PC-3 (cell line): ENCODE results near the gene RAET1E. TPM values are rescaled to one million over a fixed set of nuclear protein-coding genes. Genes with fewer than 3 reads are reported as not detected.
"Not testable (repeated sequence)": the region's sequence is repeated elsewhere in the genome, so short reads cannot be mapped to it uniquely, and the experiment has no call there.

Source experiments
- ATAC-seq: fragments of 200-7000 bp; cut with Tn5 transposase; 2 replicates; pipeline ENCODE4 v1.9.1; 2020; ENCODE audit warnings: mild to moderate bottlenecking, moderate library complexity
- Bru-seq: library from RNA; stranded (reverse); fragments of 400-500 nt; gene quantifications from one replicate; lab custom pipeline; 2021; lab: Mats Ljungman, UMichigan
- BruChase-seq, 2 experiments: library from RNA; stranded (reverse); fragments of 400-500 nt; gene quantifications; one replicate each; lab custom pipeline; 2021; lab: Mats Ljungman, UMichigan
- BruUV-seq: library from RNA; stranded (reverse); fragments of 400-500 nt; replicated peaks from 2 replicates; lab custom pipeline; 2021; lab: Mats Ljungman, UMichigan
- CTCF ChIA-PET: fragments of 300-600 bp; sonication (Branson Sonifier 250); formaldehyde crosslinking; loops from one replicate; lab custom pipeline; 2022; ENCODE audit warnings: antibody characterized with exemption; lab: Charles Lee
- POLR2A ChIA-PET: fragments of 300-600 bp; sonication (Branson Sonifier 250); formaldehyde crosslinking; loops from one replicate; lab custom pipeline; 2022; ENCODE audit warnings: antibody characterized with exemption; ENCODE audit not compliant: unreplicated experiment; lab: Charles Lee
- DNase-seq: peaks from one replicate; pipeline ENCODE4 v3.0.0-alpha.2; 2015
- H2AFZ ChIP-seq: fragments of 300-600 bp; sonication (generic); 2 replicates; pipeline ENCODE4 v1.6.0; 2016; ENCODE audit warnings: antibody characterized with exemption, low read length
- H3F3A ChIP-seq: fragments of 300-600 bp; sonication (generic); one replicate; pipeline ENCODE4 v1.6.0; 2017; ENCODE audit warnings: antibody characterized with exemption, low read length, control low read depth, mild to moderate bottlenecking; ENCODE audit not compliant: unreplicated experiment
- H3K27ac ChIP-seq: fragments of 300-600 bp; sonication (generic); 2 replicates; pipeline ENCODE4 v1.5.1; 2016; ENCODE audit warnings: mild to moderate bottlenecking, low read length
- H3K27me3 ChIP-seq: fragments of 300-600 bp; sonication (generic); 2 replicates; pipeline ENCODE4 v1.6.1; 2016; ENCODE audit warnings: low read length, mixed read lengths
- H3K36me3 ChIP-seq: fragments of 300-600 bp; sonication (generic); 2 replicates; pipeline ENCODE4 v1.6.1; 2016; ENCODE audit warnings: low read depth, mixed run types, low read length, mixed read lengths
- H3K4me1 ChIP-seq: fragments of 300-600 bp; sonication (generic); 2 replicates; pipeline ENCODE4 v1.5.1; 2016; ENCODE audit warnings: low read length; ENCODE audit not compliant: insufficient read depth
- H3K4me2 ChIP-seq: fragments of 300-600 bp; sonication (generic); 2 replicates; pipeline ENCODE4 v1.6.0; 2016; ENCODE audit warnings: low read length
- H3K4me3 ChIP-seq: fragments of 300-600 bp; sonication (generic); 2 replicates; pipeline ENCODE4 v1.5.1; 2016; ENCODE audit warnings: mild to moderate bottlenecking, low read length, mixed read lengths
- H3K79me2 ChIP-seq: fragments of 300-600 bp; sonication (generic); 2 replicates; pipeline ENCODE4 v1.6.1; 2017; ENCODE audit warnings: low read length, mixed read lengths
- H3K9ac ChIP-seq: fragments of 300-600 bp; sonication (generic); 2 replicates; pipeline ENCODE4 v1.6.0; 2016; ENCODE audit warnings: mild to moderate bottlenecking, low read length
- H3K9me2 ChIP-seq: fragments of 300-600 bp; sonication (generic); replicated peaks from 2 replicates; pipeline ENCODE4 v1.6.1; 2016; ENCODE audit warnings: mixed run types, low read length, mixed read lengths
- H3K9me3 ChIP-seq: fragments of 300-600 bp; sonication (generic); 2 replicates; pipeline ENCODE4 v1.6.1; 2016; ENCODE audit warnings: low read length, mixed read lengths
- H4K20me1 ChIP-seq: fragments of 300-600 bp; sonication (generic); 2 replicates; pipeline ENCODE4 v1.6.1; 2016; ENCODE audit warnings: low read length, mixed read lengths
- EZH2 ChIP-seq: fragments of 300-600 bp; sonication (generic); IDR thresholded peaks from one replicate; pipeline ENCODE4 v1.6.1; 2017; ENCODE audit warnings: antibody characterized with exemption, mild to moderate bottlenecking, low read length; ENCODE audit not compliant: unreplicated experiment
- EZH2phosphoT487 ChIP-seq: fragments of 300-600 bp; sonication (generic); IDR thresholded peaks from 2 replicates; pipeline ENCODE4 v1.6.1; 2018; ENCODE audit warnings: mild to moderate bottlenecking, antibody characterized with exemption, low read length, borderline replicate concordance
- intact Hi-C: fragments of 100-400 bp; cut with micrococcal nuclease; formaldehyde crosslinking; loops from 2 replicates; pipeline ENCODE4 v1.9.0; 2023
- long read RNA-seq: library from polyadenylated mRNA; unstranded; transcript quantifications from one replicate; pipeline ENCODE4 v2.0.0, GENCODE V29; 2021; ENCODE audit not compliant: unreplicated experiment
- total RNA-seq: library from RNA; depleted of rRNA; stranded (reverse); fragments of >200 nt; gene quantifications from 2 replicates; pipeline ENCODE4 v1.2.3, GENCODE V29; 2014; rRNA removed
- TF ChIP-seq, protein P1 (sequence below): fragments of 300-600 bp; sonication (generic); conservative IDR thresholded peaks from 2 replicates; pipeline ENCODE4 v1.5.1; 2017; ENCODE audit warnings: antibody characterized with exemption, low read depth, mild to moderate bottlenecking, low read length

Gene RAET1E, protein sequence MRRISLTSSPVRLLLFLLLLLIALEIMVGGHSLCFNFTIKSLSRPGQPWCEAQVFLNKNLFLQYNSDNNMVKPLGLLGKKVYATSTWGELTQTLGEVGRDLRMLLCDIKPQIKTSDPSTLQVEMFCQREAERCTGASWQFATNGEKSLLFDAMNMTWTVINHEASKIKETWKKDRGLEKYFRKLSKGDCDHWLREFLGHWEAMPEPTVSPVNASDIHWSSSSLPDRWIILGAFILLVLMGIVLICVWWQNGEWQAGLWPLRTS
- total RNA-seq: 0.40 and 1.7 TPM in 2 replicates
- not detected for Bru-seq, nascent RNA
- BruChase-seq, experiment 1, labeled RNA remaining after a 6-hour chase: percentile 26 among the genes with signal in this experiment
- BruChase-seq, experiment 2, labeled RNA remaining after a 2-hour chase: not detected
- long read RNA-seq: 0 reads

DNA sequence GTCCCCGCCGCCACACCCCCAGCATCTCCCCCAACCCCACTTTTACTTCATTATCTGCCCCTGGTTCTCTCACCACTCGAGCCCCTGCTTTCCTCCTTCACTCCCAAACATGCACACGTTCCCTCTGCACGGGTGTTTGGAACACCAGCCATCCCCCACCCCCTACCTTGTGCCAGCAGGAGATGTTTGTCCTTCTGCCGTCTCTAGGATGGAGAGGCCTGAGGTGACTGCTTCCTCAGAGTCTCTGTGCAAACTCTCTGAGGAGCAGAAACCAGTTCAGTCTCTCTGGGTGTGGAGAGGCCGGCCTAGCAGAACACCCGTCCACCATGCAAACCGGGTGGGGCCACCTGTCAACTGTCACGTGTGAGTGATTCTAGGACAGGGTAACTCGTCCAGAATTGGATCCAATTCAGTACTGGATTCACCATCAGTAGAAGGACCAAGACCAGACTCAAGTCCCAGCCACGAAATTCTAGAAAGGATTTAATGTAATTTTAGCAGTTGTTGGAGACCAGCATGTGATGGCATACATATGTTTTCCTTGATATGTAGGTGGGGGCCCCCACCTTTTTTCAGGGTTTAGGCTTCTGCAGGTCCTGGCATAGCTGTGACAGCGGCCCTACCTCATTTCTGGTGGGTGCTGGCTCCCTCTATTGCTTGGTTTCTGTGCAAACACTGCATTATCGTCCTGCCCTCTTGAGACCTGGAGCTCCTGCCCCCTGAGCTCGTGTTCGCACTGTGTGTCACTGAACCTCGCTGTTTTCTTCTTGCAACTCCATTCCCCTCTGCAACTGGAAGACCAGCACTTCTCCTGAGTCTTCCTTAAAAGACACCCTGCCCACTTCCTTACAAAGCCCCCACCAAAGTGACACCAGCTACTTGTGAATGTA, at the start of gene RAET1E:
Gene RAET1E (minus strand): TSS at position 259 of the 890 bp plus-strand sequence. CDS start 7,212 bp downstream, outside the sequence.
- Histone ChIP-seq H3K36me3 (no peaks in the 10 kb centered on the region), H3K27ac (peak within 1 kb of the TSS; percentile 86), H2AFZ (peak within 1 kb of the TSS; percentile 71), H3K4me2 (peak within 1 kb of the TSS; percentile 79), H3K27me3 (no peaks in the 10 kb centered on the region), H3K9me3 (no peaks in the 10 kb centered on the region), H4K20me1 (no peaks in the 10 kb centered on the region), H3K79me2 (no peaks in the 10 kb centered on the region), H3F3A (no peaks in the 10 kb centered on the region), H3K4me3 (peak within 1 kb of the TSS; percentile 57; the same call in 1 of the 2 replicates), H3K4me1 (peaks cover 36% of the 10 kb centered on the region), H3K9me2 (no peaks in the 10 kb centered on the region), H3K9ac (peak within 1 kb of the TSS; percentile 34; the same call in 1 of the 2 replicates)
- intact Hi-C loops: no loop called here
- DNase-seq (no peak), ATAC-seq (no peak)
- BruUV-seq: no TSS peak
- no peak for TF ChIP-seq EZH2phosphoT487
- TF ChIP-seq, protein P1, sequence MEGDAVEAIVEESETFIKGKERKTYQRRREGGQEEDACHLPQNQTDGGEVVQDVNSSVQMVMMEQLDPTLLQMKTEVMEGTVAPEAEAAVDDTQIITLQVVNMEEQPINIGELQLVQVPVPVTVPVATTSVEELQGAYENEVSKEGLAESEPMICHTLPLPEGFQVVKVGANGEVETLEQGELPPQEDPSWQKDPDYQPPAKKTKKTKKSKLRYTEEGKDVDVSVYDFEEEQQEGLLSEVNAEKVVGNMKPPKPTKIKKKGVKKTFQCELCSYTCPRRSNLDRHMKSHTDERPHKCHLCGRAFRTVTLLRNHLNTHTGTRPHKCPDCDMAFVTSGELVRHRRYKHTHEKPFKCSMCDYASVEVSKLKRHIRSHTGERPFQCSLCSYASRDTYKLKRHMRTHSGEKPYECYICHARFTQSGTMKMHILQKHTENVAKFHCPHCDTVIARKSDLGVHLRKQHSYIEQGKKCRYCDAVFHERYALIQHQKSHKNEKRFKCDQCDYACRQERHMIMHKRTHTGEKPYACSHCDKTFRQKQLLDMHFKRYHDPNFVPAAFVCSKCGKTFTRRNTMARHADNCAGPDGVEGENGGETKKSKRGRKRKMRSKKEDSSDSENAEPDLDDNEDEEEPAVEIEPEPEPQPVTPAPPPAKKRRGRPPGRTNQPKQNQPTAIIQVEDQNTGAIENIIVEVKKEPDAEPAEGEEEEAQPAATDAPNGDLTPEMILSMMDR: 0 out of 2 replicates have a peak, but pooled peaks have one; percentile 13
- TF ChIP-seq EZH2: no peak
- ChIA-PET CTCF (interaction anchor here (1.1 kb wide), 1 partner anchor 57 kb away, joined by 3 read pairs; no protein-coding TSS in a partner anchor), POLR2A (no interaction called here)

DNA sequence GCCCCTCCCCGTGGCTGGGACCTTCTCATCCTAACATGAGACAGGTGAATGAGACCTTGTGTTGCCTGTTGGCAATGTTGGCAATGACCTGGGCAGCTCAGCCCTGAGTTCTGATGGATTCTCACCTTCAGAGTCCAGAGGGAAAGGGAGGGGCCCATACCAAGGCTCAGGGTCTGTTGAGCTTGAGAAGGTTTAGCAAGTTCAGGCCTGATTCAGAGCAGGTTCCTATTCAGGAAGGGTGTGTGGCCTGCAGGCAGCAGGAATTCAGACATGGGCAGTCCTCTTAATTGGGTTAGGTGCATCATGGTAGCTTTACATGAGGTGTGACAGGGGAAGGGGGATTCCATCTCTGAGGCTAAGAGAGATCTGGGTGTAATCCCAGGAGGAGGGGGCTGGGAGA, 49.6 kb upstream of the RAET1E start:
- H3K4me1 ChIP-seq, H3K27ac ChIP-seq, ATAC-seq, intact Hi-C loops, H3K36me3 ChIP-seq, POLR2A ChIA-PET, H3K27me3 ChIP-seq, H3K4me2 ChIP-seq, BruUV-seq, H4K20me1 ChIP-seq, CTCF ChIA-PET, H2AFZ ChIP-seq, H3K79me2 ChIP-seq, H3K9me2 ChIP-seq, DNase-seq, H3F3A ChIP-seq, H3K9me3 ChIP-seq, H3K9ac ChIP-seq, H3K4me3 ChIP-seq: not testable (repeated sequence)

DNA sequence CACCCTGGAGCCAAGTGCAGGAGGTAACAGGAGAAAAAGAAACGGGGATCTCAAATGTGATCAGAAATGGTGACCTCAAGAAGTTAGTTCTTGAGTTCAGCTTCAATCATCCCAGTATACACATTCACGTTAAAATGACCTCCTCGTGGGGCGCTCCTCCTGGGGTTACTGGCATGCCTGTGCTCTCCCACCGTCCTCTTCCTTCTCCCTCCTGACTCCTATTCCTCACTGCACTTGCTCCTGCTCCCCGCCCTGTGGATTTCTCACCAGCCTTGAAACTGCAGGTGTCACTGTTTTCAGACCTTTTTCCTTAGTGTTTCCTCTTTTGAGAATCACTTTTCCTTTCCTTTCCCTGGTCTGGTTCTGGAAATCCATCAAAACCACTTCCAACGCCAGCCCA, 48.7 kb upstream of the RAET1E start:
- POLR2A ChIA-PET, intact Hi-C loops: not testable (repeated sequence)

DNA sequence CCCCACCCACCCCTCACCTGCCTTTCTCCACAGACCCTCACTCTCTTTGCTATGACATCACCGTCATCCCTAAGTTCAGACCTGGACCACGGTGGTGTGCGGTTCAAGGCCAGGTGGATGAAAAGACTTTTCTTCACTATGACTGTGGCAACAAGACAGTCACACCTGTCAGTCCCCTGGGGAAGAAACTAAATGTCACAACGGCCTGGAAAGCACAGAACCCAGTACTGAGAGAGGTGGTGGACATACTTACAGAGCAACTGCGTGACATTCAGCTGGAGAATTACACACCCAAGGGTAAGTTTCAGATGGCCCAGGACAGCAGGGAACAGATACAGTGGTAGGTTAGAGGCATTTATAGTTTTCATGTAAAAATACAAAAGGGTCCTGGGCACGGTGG, 47.4 kb upstream of the RAET1E start:
- BruUV-seq, ATAC-seq, H2AFZ ChIP-seq, H4K20me1 ChIP-seq, H3K9ac ChIP-seq, H3K4me1 ChIP-seq, H3K27ac ChIP-seq, H3K9me2 ChIP-seq, DNase-seq, H3K9me3 ChIP-seq, H3F3A ChIP-seq, POLR2A ChIA-PET, H3K79me2 ChIP-seq, H3K27me3 ChIP-seq, H3K4me3 ChIP-seq, H3K4me2 ChIP-seq, intact Hi-C loops, CTCF ChIA-PET, H3K36me3 ChIP-seq: not testable (repeated sequence)

More for the DNA sequence above, 48.7 kb upstream of the RAET1E start:
- H3K27me3 ChIP-seq, H2AFZ ChIP-seq, ATAC-seq, H3K4me2 ChIP-seq, H3K9me3 ChIP-seq, H3K4me3 ChIP-seq, BruUV-seq, H3K79me2 ChIP-seq, H3K27ac ChIP-seq, H3K4me1 ChIP-seq, DNase-seq, H3F3A ChIP-seq, CTCF ChIA-PET, H3K9ac ChIP-seq, H3K9me2 ChIP-seq, H4K20me1 ChIP-seq, H3K36me3 ChIP-seq: not testable (repeated sequence)

DNA sequence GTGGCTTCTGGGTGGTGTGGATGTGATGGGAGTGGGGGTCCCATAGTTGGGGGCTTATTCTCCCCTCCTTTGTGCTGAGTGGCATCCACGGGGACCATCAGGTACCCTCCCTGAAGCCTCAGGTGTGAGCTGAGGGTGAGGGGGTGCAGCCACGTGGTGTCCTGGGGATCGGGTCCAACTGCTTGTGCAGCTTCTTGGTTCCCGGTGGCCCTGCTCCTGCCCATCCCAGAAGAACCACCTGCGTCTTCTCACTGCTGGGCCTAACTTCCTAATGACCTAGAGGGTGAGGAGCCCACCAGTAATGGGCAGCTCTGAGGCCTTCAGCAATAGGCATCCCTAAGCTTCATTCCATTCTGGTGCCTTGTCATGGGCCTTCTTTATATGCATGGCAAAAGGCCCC, 45.4 kb upstream of the RAET1E start:
- intact Hi-C loops, DNase-seq, H3K4me1 ChIP-seq, H4K20me1 ChIP-seq, H2AFZ ChIP-seq, H3K36me3 ChIP-seq, H3K9me3 ChIP-seq, H3K9me2 ChIP-seq, H3K9ac ChIP-seq, H3F3A ChIP-seq, ATAC-seq, H3K27me3 ChIP-seq, BruUV-seq, CTCF ChIA-PET, H3K27ac ChIP-seq, H3K4me3 ChIP-seq, H3K4me2 ChIP-seq, H3K79me2 ChIP-seq: not testable (repeated sequence)
- POLR2A ChIA-PET: interaction anchor here (0.7 kb wide), 1 partner anchor 9 kb away, joined by 3 read pairs; no protein-coding TSS in a partner anchor
